Measurements from ENCODE around the gene MAPK8.

DNA sequence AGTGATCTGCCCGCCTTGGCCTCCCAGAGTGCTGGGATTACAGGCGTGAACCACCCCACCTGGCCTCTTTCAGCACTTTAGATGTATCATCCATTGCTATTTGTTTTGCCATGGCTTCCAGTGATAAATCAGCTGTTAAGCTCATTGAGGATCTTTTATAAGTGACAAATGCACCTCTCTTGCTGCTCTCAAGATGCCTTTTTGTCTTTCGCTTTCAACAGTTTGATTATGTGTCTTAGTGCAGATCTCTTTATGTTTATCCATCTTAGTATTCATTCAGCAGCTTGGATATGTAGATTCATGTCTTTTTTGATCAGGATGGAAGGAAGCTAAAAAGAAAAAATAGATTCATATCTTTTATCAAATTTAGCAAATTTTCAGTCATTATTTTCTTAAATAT lies 105.6 kb downstream of the MAPK8 start:
- TF ChIP-seq, protein P1, sequence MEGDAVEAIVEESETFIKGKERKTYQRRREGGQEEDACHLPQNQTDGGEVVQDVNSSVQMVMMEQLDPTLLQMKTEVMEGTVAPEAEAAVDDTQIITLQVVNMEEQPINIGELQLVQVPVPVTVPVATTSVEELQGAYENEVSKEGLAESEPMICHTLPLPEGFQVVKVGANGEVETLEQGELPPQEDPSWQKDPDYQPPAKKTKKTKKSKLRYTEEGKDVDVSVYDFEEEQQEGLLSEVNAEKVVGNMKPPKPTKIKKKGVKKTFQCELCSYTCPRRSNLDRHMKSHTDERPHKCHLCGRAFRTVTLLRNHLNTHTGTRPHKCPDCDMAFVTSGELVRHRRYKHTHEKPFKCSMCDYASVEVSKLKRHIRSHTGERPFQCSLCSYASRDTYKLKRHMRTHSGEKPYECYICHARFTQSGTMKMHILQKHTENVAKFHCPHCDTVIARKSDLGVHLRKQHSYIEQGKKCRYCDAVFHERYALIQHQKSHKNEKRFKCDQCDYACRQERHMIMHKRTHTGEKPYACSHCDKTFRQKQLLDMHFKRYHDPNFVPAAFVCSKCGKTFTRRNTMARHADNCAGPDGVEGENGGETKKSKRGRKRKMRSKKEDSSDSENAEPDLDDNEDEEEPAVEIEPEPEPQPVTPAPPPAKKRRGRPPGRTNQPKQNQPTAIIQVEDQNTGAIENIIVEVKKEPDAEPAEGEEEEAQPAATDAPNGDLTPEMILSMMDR (conservative IDR thresholded peaks at IDR 0.05) = no peak
- TF ChIP-seq EZH2 (IDR thresholded peaks at IDR 0.05; ENCODE audit: low read depth) = no peak

Measured in PC-9 (cell line).